Liver (tissue), 9 donors: ENCODE results near the gene PPP1R14D. TPM values are rescaled to one million over a fixed set of nuclear protein-coding genes. Genes with fewer than 3 reads are reported as not detected.

ENCODE experiments used
- DNase-seq: peaks from one replicate; pipeline ENCODE4 v3.0.0-alpha.2; 2017; ENCODE audit warnings: low spot score
- H3K27ac ChIP-seq, 2 donors: one replicate each; pipeline ENCODE4 v1.7.0; 2013; ENCODE audit warnings: inconsistent platforms in 2 of 2, low read length in 2 of 2, control low read depth in 1 of 2, low read depth in 1 of 2, mild to moderate bottlenecking in 1 of 2
- H3K27me3 ChIP-seq, 4 donors: one replicate each; pipeline versions ENCODE4 v1.6.1 to v1.7.0; 2013; ENCODE audit warnings: low read length in 3 of 4, inconsistent platforms in 1 of 4, mild to moderate bottlenecking in 1 of 4, moderate library complexity in 1 of 4; ENCODE audit not compliant: control insufficient read depth in 4 of 4, insufficient read depth in 4 of 4
- H3K36me3 ChIP-seq, 4 donors: one replicate each; pipeline versions ENCODE4 v1.6.1 to v1.7.0; 2013; ENCODE audit warnings: low read length in 3 of 4, mild to moderate bottlenecking in 3 of 4, low read depth in 1 of 4, moderate library complexity in 1 of 4; ENCODE audit not compliant: control insufficient read depth in 4 of 4, insufficient read depth in 3 of 4
- H3K4me1 ChIP-seq, 4 donors: one replicate each; pipeline versions ENCODE4 v1.6.1 to v1.7.0; 2013; ENCODE audit warnings: low read length in 3 of 4, mild to moderate bottlenecking in 3 of 4, moderate library complexity in 1 of 4; ENCODE audit not compliant: control insufficient read depth in 4 of 4, insufficient read depth in 4 of 4
- H3K4me3 ChIP-seq, 3 donors: one replicate each; pipeline versions ENCODE4 v1.6.1 to v1.7.0; 2013; ENCODE audit warnings: low read length in 3 of 3, control low read depth in 1 of 3, low read depth in 1 of 3, mild to moderate bottlenecking in 1 of 3
- H3K9ac ChIP-seq, 2 donors: one replicate each; pipeline ENCODE4 v1.7.0; 2013; ENCODE audit warnings: low read length in 2 of 2, mild to moderate bottlenecking in 2 of 2, moderate library complexity in 2 of 2, control low read depth in 1 of 2, low read depth in 1 of 2
- H3K9me3 ChIP-seq, 4 donors: one replicate each; pipeline versions ENCODE4 v1.6.1 to v1.7.0; 2013; ENCODE audit warnings: low read length in 3 of 4; ENCODE audit not compliant: control insufficient read depth in 4 of 4
- EGR1 ChIP-seq, 2 donors: IDR thresholded peaks; 2 replicates each; pipeline ENCODE4 v1.6.1; 2016 to 2018; ENCODE audit warnings: antibody characterized with exemption in 2 of 2, low read depth in 2 of 2
- FOXA1 ChIP-seq: IDR thresholded peaks from 2 replicates; pipeline ENCODE4 v1.6.1; 2016; ENCODE audit warnings: antibody characterized with exemption
- FOXA2 ChIP-seq: IDR thresholded peaks from 2 replicates; pipeline ENCODE4 v1.6.1; 2016; ENCODE audit warnings: antibody characterized with exemption
- GABPA ChIP-seq, 2 donors: IDR thresholded peaks in 1 of 2; conservative IDR thresholded peaks in 1 of 2; 2 replicates each; pipeline ENCODE4 v1.6.1; 2016; ENCODE audit warnings: antibody characterized with exemption in 2 of 2, mild to moderate bottlenecking in 1 of 2, moderate library complexity in 1 of 2
- HNF4A ChIP-seq, 2 donors: conservative IDR thresholded peaks; 2 replicates each; pipeline ENCODE4 v1.6.1; 2016; ENCODE audit warnings: antibody characterized with exemption in 2 of 2, mild to moderate bottlenecking in 2 of 2
- HNF4G ChIP-seq: IDR thresholded peaks from 2 replicates; pipeline ENCODE4 v1.6.1; 2016; ENCODE audit warnings: antibody characterized with exemption
- JUND ChIP-seq, 2 donors: IDR thresholded peaks; 2 replicates each; pipeline ENCODE4 v1.6.1; 2016; ENCODE audit warnings: antibody characterized with exemption in 2 of 2
- MAX ChIP-seq: IDR thresholded peaks from 2 replicates; pipeline ENCODE4 v1.6.1; 2016; ENCODE audit warnings: antibody characterized with exemption
- NR2F2 ChIP-seq: IDR thresholded peaks from 2 replicates; pipeline ENCODE4 v1.6.1; 2016; ENCODE audit warnings: antibody characterized with exemption
- RAD21 ChIP-seq, 2 donors: IDR thresholded peaks; 2 replicates each; pipeline ENCODE4 v1.6.1; 2016; ENCODE audit warnings: antibody characterized with exemption in 2 of 2, mild to moderate bottlenecking in 2 of 2
- REST ChIP-seq: IDR thresholded peaks from 2 replicates; pipeline ENCODE4 v1.6.1; 2016; ENCODE audit warnings: antibody characterized with exemption, mild to moderate bottlenecking
- RXRA ChIP-seq, 2 donors: IDR thresholded peaks; 2 replicates each; pipeline ENCODE4 v1.6.1; 2017 to 2018; ENCODE audit warnings: antibody characterized with exemption in 2 of 2, mild to moderate bottlenecking in 1 of 2
- SP1 ChIP-seq: IDR thresholded peaks from 2 replicates; pipeline ENCODE4 v1.6.1; 2018; ENCODE audit warnings: antibody characterized with exemption, mild to moderate bottlenecking
- YY1 ChIP-seq: IDR thresholded peaks from 2 replicates; pipeline ENCODE4 v1.6.1; 2016; ENCODE audit warnings: antibody characterized with exemption, mild to moderate bottlenecking
- WGBS: extraction: QIAGEN DNeasy Blood & Tissue Kit; methylation state at CpG from one replicate; pipeline ENCODE4 v1.1.7; 2013; 5-methylcytosine and 5-hydroxymethylcytosine counted together
- polyA plus RNA-seq, 2 donors: library from polyadenylated mRNA; stranded (reverse) in 1 of 2; unstranded in 1 of 2; fragments of 200-250 nt in 1 of 2; fragments of >200 nt in 1 of 2; fragmentation: Nextera tagmentation in 1 of 2; extraction: Ambion mirVana in 1 of 2; gene quantifications; one replicate each; pipeline versions ENCODE4 v1.2.1 to v1.2.3, GENCODE V29; 2013 to 2015
- total RNA-seq, 2 donors: library from RNA; depleted of rRNA; stranded (reverse); fragments of >200 nt; gene quantifications; one replicate each; pipeline ENCODE4 v1.2.3, GENCODE V29; 2014
- TF ChIP-seq, protein P1 (sequence below): IDR thresholded peaks from 2 replicates; pipeline ENCODE4 v1.6.1; 2016; ENCODE audit warnings: antibody characterized with exemption
- TF ChIP-seq, protein P2 (sequence below): fragments of 150-350 bp; IDR thresholded peaks from 2 replicates; pipeline ENCODE4 v1.5.1; 2017; ENCODE audit warnings: improper control_type of control experiment, low read depth, low read length; ENCODE audit not compliant: missing input control
- donor health status: healthy.
- donor health status: healthy.
- donor health status: healthy.
- donor health status: healthy.
- donor health status: healthy.

Gene PPP1R14D
- total and polyA plus RNA-seq, 4 donors = not detected

DNA sequence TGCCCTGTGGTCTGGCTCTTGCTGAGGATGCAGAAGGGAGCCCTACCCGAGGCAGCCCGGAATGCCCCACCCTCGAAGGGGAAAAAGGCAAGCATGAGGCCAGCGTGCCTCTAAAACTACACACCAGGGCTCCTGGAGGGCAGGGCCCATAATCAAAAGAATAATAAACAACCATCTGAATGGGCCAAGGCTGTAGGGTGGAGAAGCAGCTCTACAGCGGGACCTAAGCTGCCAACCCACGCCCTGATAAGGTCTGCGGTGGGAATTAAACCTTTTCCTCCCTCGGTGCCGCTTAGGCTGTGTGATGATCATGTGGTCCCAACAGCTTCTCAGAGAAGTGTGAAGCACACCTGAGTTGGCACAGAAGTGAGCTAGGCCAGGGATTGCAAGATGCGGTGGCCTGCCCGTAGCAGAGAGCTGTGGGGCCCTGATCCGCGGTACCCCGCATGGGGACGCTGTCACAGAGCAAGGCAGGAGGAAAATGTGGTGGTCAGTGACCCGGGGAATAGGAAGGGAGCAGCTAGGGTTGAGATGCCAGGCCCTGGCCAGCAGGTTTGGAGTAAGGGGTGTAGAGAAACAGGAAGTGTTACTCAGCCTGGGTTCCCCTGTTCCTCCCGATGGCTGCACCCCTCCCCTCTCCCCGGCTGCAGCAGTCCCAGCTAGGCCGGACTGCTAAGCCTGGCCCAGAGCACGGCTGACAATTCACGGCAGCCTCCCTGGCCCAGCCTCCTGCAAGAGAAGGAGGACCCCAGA, 59.8 kb downstream of the PPP1R14D start:
- TF ChIP-seq SP1 (no peak), EGR1 (IDR thresholded peaks at IDR 0.05; ENCODE audit: low read depth in 2 of 2) (no peak), RXRA (IDR thresholded peaks at IDR 0.05) (no peak), NR2F2 (no peak), HNF4A (conservative IDR thresholded peaks at IDR 0.05) (no peak), FOXA1 (no peak), JUND (IDR thresholded peaks at IDR 0.05) (no peak), GABPA (IDR thresholded peaks at IDR 0.05 in 1 of 2, conservative IDR thresholded peaks at IDR 0.05 in 1 of 2) (no peak), RAD21 (IDR thresholded peaks at IDR 0.05) (no peak), MAX (no peak), REST (no peak), HNF4G (no peak), FOXA2 (no peak)
- TF ChIP-seq, protein P1, sequence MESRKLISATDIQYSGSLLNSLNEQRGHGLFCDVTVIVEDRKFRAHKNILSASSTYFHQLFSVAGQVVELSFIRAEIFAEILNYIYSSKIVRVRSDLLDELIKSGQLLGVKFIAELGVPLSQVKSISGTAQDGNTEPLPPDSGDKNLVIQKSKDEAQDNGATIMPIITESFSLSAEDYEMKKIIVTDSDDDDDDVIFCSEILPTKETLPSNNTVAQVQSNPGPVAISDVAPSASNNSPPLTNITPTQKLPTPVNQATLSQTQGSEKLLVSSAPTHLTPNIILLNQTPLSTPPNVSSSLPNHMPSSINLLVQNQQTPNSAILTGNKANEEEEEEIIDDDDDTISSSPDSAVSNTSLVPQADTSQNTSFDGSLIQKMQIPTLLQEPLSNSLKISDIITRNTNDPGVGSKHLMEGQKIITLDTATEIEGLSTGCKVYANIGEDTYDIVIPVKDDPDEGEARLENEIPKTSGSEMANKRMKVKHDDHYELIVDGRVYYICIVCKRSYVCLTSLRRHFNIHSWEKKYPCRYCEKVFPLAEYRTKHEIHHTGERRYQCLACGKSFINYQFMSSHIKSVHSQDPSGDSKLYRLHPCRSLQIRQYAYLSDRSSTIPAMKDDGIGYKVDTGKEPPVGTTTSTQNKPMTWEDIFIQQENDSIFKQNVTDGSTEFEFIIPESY = no peak
- Histone ChIP-seq H3K9me3 (no peaks in the 10 kb centered on the region), H3K9ac (no peak overlapping the region), H3K4me3 (no peak overlapping the region), H3K4me1 (peaks cover 6 to 63% (median 41%) of the 10 kb centered on the region in 4 donors), H3K36me3 (peaks cover 0 to 23% (median 8%) of the 10 kb centered on the region in 4 donors), H3K27me3 (no peaks in the 10 kb centered on the region), H3K27ac (peak overlapping the region; percentile 52 to 71)
- no peak for DNase-seq
- 76% methylated on average over 21 of the region's 21 CpGs for WGBS

- Histone ChIP-seq H3K27ac (no peak overlapping the region), H3K9ac (no peak overlapping the region), H3K4me1 (peaks cover 10 to 69% (median 44%) of the 10 kb centered on the region in 4 donors), H3K36me3 (peaks cover 0 to 20% (median 5%) of the 10 kb centered on the region in 4 donors), H3K9me3 (no peaks in the 10 kb centered on the region), H3K27me3 (no peaks in the 10 kb centered on the region), H3K4me3 (no peak overlapping the region)
- TF ChIP-seq, protein P2, sequence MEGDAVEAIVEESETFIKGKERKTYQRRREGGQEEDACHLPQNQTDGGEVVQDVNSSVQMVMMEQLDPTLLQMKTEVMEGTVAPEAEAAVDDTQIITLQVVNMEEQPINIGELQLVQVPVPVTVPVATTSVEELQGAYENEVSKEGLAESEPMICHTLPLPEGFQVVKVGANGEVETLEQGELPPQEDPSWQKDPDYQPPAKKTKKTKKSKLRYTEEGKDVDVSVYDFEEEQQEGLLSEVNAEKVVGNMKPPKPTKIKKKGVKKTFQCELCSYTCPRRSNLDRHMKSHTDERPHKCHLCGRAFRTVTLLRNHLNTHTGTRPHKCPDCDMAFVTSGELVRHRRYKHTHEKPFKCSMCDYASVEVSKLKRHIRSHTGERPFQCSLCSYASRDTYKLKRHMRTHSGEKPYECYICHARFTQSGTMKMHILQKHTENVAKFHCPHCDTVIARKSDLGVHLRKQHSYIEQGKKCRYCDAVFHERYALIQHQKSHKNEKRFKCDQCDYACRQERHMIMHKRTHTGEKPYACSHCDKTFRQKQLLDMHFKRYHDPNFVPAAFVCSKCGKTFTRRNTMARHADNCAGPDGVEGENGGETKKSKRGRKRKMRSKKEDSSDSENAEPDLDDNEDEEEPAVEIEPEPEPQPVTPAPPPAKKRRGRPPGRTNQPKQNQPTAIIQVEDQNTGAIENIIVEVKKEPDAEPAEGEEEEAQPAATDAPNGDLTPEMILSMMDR = no peak
- TF ChIP-seq GABPA (IDR thresholded peaks at IDR 0.05 in 1 of 2, conservative IDR thresholded peaks at IDR 0.05 in 1 of 2) (no peak), EGR1 (IDR thresholded peaks at IDR 0.05; ENCODE audit: low read depth in 2 of 2) (no peak), REST (no peak), JUND (IDR thresholded peaks at IDR 0.05) (no peak), FOXA1 (no peak), NR2F2 (no peak), YY1 (no peak), MAX (no peak), FOXA2 (no peak)
- no peak for DNase-seq
- WGBS = 93% methylated on average over 29 of the region's 29 CpGs
Observed at GRCh38 chr15:40767838-40768500, 60.5 kb downstream of the PPP1R14D start.
